SIG-M5 (cell line): Measurements from ENCODE around the gene MYO1D.
"Not testable (repeated sequence)": the region's sequence is repeated elsewhere in the genome, so short reads cannot be mapped to it uniquely, and the experiment has no call there.

ENCODE experiments used
- DNase-seq: peaks from one replicate; lab custom pipeline; 2025; lab: John Stamatoyannopoulos, UW

Gene MYO1D

DNA sequence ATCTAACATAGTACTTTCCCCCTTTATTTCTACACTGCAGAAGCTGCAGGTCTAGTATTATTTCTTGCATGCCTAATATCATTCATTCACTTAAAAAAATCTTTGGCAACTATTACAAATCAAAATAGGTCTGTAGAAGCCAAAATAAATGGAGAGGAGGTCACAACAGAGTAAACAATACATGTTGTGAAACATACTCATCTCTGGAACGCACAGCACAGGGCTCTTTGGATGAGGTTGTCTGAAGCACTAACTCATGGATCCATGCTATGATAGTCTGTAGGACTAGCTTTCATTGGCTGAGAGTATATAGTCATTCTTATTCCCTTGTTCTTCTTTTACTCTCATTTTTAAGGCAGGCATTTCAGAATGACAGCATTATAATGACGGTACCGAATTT lies 21.3 kb downstream of the MYO1D start:
- no peak for DNase-seq

DNA sequence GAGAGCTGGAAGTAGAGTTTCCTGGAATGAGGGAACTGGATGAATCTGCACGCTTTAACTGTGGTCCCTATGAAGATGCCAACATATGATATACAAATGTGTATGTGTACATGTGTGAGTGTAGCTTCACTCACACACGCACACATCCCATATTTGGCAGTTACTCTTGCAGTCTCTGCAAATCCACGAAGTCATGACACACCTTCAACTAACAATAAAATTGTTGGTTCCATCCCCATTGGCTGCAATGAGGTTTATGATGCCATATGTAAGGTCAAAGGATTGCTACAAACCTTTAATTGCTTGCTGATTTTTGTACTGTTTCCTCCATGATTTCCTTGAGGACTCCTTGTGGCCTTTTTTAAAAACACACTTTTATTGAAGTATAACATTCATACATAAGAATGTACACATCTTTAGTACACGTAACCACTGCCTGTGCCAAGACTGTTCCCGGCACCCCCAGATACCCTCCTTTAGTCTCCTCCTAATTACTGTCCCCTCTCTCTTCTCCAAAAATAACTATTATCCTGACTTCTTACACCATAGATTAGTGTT lies 22.0 kb downstream of the MYO1D start:
- no peak for DNase-seq

DNA sequence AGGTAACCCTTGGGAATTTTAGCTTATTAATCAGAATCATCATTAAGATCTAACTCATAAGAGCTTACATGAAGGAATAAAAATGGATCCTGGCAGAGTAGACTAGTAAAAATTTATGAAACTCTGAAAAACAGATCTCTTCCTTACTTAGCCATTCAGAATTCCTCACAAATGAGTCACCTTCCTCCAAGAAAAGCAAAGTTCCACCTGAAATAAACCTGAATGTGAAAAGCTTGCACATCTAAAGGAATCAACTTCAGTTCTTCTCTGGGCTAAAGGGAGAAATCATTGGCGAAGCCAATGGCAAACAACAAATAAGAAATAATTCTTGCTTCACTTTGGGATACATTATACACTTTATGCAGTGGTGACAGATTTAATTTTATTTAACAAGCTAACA lies 22.7 kb downstream of the MYO1D start:
- no peak for DNase-seq

DNA sequence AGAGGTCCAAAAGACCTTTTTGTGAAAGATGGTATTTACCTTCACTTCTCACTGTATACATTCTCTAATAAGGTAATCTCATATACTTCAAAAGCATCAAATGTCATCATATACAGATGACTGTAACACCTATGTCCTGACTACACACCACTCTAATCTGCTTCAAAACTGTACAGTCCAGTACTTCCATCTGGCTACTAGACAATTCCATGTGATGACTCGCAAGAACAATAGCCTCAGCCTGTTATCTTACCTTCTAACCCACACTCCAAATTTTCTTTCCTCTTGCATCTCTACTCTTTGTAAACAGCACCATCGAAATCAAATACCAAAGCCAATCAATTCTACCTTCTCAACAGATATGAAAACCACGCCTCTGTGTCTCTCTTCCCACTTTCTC lies 24.1 kb downstream of the MYO1D start:
- DNase-seq, result no peak

DNA sequence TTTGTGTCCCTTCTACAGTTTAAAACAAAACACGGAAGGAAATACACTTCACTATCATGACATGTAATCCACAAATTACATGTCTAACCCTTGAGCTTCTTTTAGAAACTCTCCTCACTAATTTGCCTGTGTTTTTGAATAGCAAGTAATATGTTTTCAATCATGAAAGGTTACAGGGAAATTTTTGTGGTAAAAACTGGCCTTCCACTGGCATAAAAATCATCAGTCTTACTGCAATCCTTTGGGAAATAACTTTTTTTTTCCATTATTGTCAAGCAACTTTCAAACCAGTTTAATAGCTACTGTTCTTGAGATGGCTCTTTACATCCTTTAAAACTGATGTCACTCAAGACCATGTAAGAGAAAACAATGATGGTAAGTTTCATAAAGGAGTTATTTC lies 27.0 kb downstream of the MYO1D start:
- no peak for DNase-seq

DNA sequence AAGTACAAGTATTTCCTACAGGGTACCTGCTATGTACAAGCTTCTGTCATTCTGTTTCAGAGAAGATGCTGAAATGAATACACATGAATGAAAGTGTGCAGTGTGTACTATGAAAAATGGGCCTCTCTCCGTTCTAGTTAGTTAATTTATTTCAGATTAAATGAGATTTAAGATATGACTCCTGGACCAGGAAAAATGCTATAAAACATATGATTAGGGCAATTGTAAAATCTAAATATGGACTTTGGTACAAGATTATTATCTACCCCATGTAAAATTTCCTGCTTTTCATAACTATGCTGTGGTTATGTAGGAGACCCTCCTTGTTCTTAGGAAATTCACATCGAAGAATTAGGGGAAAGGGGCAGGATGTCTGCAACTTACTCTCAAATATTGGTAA lies 28.9 kb downstream of the MYO1D start:
- no peak for DNase-seq

DNA sequence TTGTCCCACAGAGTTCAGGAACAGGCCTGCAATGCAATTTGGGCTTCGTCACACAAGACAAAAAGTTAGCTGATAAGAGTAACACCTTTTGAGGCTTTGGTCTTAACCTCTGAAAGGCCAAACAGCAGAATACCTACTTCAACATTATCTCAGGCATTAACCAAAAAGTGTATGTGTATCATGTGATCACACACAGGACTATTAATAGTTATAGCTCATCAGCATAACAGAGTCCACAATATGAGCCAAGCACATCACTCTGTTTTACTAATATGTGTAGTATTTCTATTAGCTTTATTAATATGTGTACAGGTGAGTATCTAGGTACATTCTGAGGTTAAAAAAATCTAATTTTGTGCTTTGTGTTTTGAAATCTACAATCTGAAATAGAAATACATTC lies 30.8 kb downstream of the MYO1D start:
- no peak for DNase-seq

DNA sequence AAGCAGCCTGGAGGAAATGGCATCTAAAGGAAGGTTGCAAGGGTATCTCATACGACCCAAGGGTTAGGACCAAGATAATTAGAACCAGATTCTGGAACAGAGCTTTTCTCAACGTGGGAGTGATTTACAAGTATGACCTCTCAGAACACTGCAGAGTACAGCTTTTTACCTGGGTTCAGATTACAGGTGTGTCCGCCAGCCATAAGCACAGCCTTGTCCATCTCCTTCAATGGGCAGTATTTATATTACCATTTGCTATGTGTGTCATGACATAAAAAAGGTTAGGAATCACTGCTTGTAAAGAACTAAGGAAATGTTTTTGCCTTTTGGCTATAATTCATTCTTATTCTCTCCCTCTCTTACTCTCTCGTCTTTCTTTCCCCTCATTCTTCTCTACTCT lies 36.7 kb downstream of the MYO1D start:
- DNase-seq, result no peak

DNA sequence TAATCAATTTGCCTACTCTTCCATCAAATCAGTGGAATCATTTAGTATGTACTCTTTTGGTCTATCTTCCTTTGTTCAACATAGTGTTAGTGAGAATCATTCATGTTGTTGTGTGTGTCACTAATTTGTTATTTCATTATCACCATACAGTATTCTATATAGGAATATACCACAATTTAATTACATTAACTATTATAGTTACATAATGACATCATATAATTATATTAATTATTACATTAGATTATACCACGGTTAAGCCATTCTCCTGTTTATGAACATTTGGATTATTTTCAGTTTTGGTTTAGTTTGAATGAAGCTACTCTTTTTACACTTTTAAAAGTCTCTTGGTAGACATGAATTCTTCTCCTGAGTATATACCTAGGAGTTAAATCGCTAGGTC lies 40.4 kb downstream of the MYO1D start:
- DNase-seq, result no peak

DNA sequence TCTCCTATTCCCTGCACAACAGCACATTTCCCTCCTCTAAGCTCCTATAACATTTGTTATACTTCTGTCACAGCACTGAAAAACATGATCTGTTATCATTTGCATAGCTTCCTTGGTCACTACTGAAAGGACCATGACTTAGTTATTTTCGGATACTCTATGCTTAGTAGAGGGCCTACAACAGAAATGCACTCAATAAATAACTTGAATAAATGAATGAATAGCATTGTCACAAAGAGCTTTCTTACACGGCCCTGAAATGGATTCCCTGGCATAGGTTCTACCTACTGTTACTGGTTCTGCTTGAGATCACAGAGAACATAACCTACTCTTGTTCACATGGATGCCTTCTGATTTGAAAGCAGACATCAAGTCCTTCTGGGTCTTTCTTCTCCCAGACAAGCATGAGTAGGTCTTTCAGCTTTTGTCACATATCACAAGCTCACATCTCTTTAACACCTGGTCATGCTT lies 41.6 kb downstream of the MYO1D start:
- no peak for DNase-seq

DNA sequence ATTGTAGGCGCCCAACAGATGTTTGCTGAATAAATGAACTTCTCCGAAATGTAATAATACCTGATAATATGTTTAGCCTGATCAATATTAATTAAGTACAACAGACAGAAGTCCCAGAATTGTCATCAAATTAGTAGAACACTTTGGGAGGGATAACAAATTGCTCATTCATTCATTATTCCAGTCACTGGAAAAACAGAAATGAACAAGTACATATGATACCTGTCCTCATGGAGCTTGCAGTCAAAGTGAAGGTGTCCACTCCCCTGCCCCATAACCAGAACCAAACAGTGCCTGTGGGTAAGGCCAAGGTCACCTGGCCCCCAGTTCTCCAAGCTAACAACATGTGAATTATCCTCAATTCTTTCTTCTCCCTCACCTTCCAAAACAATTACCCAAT lies 42.8 kb downstream of the MYO1D start:
- DNase-seq, result no peak

DNA sequence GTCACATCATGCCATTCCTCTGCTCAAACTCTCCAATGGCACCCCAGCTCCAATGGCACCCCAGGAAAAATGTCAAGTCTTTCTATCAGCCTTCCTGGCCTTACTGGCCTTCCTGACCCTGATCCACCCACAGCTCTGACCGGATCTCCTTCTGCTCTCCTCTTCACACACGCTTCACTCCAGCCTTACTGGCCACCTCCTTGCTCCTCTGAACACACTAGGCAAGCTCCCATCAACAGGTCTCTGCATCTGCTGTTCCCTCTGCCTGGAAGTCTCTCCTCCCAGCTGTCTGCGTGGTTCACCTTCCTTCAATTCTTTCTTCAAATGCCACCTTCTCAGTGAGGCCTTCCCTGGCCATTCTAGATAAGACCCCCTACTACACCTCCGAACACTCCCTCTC lies 43.4 kb downstream of the MYO1D start:
- DNase-seq, result no peak

DNA sequence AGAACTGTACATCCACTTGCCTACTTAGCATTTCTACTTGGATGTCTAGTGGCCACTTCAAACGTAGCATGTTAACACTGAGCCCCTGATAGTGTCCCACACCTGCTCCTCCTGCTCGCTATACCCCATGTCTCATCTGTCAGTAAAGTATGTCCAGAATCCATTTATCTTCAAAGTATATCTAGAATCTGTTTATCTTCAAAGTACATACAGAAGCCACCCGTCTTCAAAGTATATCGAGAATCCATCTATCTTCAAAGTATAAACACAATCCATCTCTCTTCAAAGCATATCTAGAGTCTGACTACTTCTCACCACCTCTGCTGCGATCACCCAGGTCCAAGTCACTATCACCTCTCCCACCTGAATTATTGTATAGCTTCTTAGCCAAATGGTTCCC lies 43.8 kb downstream of the MYO1D start:
- DNase-seq, result no peak

DNA sequence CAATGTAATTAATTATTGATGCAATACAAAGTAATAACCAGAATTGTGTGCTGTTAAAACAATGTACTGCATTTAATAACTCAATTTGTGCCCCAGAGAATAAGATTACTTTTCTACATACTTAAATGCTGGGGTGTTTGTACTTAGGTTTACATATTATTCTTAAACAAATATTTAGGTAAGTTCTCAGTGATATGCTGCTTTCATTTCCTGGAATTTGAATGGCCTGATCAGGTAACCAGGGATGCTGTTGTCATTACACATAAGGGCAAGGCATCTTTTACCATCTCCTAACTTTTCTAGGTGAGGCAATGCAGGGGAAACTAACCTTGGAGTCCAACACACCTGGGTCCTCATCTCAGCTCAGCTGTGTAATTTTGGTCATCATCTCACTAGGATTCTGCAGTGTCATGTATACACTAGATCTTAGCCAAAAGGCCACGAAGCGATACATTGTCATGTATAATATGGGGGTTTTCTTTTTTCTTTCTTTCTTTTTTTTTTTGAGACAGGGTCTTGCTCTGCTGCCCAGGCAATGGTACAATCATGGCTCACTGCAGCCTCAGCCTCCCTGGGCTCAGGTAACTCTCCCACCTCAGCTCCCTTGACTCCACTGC lies 45.2 kb downstream of the MYO1D start:
- no peak for DNase-seq

DNA sequence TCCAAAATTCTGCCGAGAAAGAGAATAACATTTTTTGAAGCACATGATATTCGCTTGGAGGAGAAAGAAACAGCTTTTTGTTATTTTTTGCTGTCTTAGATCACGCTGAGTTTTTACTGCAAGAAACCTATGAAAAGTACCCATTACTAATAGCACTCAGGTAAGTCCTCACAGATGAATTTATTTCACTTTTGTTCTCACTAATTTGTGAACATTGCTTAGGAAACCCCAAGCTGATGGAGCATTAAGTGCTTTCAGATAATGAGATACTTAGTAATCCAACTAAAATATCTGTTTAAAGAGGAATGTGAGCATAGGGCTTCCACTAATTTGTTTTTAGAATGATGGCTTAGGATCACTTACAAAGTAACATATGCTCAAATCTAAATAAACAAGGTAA lies 45.7 kb downstream of the MYO1D start:
- DNase-seq, result no peak

DNA sequence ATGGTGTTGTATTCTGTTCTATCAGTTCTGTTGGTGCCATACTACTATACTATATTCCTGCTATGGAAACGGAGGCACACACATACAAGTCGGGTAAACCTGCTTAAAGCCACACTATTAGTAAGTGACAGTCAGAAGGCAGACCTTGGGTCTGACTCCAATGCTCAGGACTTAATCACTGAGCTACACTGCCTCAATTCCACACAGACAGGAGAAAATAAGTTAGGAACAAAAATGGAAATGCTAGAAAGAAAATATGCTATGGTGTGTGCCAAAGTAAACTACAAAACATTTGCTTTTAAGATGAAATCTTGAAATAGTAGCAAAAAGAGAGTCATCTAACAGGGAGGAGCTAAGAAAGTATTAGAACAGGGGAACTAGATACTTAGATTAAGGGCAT lies 48.1 kb downstream of the MYO1D start:
- DNase-seq, result no peak

DNA sequence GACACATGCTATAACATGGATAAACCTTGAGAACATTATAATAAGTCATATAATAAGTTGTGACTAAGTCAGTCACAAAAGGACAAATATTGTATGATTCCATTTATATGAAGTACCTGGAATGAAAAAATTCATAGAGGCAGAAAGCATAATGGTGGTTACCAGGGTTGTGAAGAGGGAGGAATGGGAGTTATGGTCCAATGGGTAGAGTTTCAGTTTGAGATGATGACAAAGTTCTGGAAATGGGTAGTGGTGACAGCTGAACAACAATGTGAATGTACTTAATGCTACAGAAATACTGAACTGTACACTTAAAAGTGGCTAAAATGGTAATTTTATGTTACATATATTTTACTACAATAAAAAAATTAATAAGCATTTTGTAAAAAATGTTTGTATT lies 49.7 kb downstream of the MYO1D start:
- no peak for DNase-seq

DNA sequence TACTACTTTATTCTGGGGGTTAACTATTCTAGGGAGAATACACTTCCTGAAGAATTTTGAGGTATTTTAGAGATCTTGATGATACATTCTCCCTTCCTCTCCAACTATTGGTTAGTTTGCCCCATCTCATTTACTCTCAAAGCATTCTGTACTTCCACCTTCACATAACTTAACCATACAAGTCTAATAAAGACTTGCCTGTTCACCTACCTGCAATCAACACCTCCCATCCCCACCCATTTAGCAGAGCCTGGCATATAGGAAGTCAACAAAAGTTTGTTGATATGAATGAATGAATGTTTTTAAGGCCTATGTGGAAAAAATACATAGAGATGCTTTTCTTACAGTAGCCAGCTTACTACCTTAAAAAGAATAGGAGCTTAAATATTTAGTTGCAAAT lies 50.8 kb downstream of the MYO1D start:
- no peak for DNase-seq

DNA sequence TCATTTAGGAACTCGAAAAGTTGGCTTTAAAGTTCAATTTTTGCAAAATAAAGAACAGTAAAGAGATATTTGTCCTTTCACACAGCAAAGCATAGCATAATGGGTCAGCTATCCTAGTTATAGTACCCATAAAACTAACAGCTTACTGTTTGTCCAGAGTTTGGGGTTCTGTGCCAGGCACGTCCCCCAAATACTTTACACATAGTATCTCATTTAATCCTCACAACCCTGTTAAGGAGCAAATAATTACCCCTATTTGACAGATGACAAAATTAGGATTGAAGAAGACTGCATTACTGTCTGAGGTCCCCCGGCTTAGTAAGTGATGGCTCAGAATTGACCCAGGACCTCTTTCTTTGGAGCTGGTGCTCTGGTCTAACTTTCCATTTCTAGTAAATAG lies 52.6 kb downstream of the MYO1D start:
- no peak for DNase-seq

DNA sequence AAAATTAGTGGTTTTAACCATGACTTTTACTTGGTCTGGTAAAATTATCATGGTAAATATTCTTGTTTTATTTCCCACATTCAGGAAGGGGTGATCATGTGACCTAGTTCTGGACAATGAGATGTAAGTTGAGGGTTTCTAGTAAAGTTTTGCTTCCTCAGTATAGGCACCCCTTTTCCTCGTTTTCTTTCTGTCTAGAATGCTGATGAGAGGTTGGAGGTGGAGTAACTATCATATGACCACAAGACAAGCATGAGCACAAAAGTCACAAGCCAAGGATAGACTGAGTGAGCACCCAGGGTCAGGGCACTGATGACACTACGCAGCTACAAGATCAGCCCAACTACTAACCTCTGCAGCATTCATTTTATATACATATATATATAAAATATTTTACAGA lies 53.9 kb downstream of the MYO1D start:
- no peak for DNase-seq

DNA sequence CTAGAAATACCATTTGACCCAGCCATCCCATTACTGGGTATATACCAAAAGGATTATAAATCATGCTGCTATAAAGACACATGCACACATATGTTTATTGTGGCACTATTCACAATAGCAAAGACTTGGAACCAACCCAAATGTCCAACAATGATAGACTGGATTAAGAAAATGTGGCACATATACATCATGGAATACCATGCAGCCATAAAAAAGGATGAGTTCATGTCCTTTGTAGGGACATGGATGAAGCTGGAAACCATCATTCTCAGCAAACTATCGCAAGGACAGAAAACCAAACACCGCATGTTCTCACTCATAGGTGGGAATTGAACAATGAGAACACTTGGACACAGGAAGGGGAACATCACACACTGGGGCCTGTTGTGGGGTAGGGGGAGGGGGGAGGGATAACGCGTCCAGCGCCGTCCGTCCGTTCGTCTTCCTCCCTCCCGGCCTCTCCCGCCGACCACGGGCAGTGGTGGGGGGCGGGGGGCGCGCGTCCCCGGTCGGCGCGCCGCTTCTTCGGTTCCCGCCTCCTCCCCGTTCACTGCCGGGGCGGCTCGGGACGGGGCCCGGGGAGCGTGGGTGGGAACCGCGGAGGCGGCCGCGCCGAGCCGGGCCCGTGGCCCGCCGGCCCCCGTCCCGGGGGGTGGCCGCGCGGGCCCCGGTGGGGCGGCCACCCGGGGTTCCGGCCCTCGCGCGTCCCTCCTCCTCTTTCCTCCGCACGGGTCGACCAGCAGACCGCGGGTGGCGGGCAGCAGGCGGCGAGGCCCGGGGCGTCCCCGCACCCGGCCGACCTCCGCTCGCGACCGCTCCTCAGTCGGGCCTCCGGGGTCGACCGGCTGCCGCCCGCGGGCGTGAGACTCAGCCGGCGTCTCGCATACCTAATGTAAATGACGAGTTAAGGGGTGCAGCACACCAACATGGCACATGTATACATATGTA lies 54.7 kb downstream of the MYO1D start:
- not testable (repeated sequence) for DNase-seq

DNA sequence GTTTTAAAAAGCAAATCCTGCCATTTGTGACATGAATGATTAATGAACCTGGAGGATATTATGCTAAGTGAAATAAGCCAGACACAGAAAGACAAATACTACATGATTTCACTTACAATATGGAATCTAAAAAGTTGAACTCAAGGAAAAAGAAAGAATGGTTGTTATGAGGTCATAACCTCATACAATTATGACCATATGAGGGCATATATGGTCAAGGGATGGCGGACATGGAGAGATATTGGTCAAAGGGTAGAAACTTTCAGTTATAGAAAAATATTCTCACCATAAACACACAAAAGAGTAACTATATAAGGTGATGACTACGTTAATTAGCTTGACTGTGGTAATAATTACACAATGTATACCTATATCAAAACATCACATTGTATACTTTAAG lies 56.5 kb downstream of the MYO1D start:
- no peak for DNase-seq

DNA sequence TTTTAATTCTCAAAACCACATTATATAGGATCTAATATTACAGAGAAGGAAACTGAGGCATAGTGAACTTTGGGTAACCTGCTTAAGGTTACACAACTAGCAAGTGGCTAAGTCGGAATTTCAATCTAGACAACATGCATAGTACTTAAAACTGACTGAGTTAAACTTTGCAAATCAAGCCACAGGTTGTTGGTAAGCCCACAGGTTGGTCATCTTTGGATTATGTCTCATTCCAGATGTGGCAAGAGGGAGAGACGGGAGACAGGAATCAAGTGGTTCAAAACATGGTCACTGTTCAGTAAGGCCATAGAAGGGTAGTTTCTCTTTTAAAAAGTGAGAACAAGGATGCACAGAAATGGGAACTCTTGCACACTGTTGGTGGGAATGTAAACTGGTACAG lies 57.1 kb downstream of the MYO1D start:
- no peak for DNase-seq
